Naive B cell (primary cell): ENCODE results near the gene KANK2. TPM values are rescaled to one million over a fixed set of nuclear protein-coding genes. Genes with fewer than 3 reads are reported as not detected.

Experiments
- ATAC-seq, 2 donors: fragments of 150-1000 bp; cut with Tn5 transposase; 2 replicates each; pipeline ENCODE4 v1.10.0; 2021; ENCODE audit warnings: low read depth in 2 of 2, mild to moderate bottlenecking in 2 of 2, moderate library complexity in 2 of 2
- DNase-seq: peaks from one replicate; pipeline ENCODE4 v3.0.0; 2022
- H3K27ac Mint-ChIP-seq, 6 donors: one replicate each; pipeline ENCODE4 v1.8.0; 2020 to 2022; ENCODE audit warnings: mild to moderate bottlenecking in 6 of 6, mixed read lengths in 6 of 6, moderate library complexity in 5 of 6, inconsistent platforms in 2 of 6
- H3K27me3 Mint-ChIP-seq, 3 donors: one replicate each; pipeline ENCODE4 v1.8.0; 2021 to 2022; ENCODE audit warnings: mixed read lengths in 3 of 3, mild to moderate bottlenecking in 1 of 3
- H3K36me3 Mint-ChIP-seq, 2 donors: one replicate each; pipeline ENCODE4 v1.8.0; 2020 to 2022; ENCODE audit warnings: mixed read lengths in 2 of 2, inconsistent platforms in 1 of 2, mild to moderate bottlenecking in 1 of 2
- H3K4me1 Mint-ChIP-seq, 3 donors: one replicate each; pipeline ENCODE4 v1.8.0; 2020 to 2022; ENCODE audit warnings: mixed read lengths in 3 of 3, inconsistent platforms in 1 of 3, mild to moderate bottlenecking in 1 of 3, moderate library complexity in 1 of 3
- H3K4me3 Mint-ChIP-seq, 8 donors: one replicate each; pipeline ENCODE4 v1.8.0; 2020 to 2022; ENCODE audit warnings: mild to moderate bottlenecking in 8 of 8, mixed read lengths in 8 of 8, moderate library complexity in 8 of 8, inconsistent platforms in 2 of 8
- H3K9me3 Mint-ChIP-seq, 7 donors: one replicate each; pipeline ENCODE4 v1.8.0; 2020 to 2022; ENCODE audit warnings: mixed read lengths in 7 of 7, mild to moderate bottlenecking in 5 of 7, inconsistent platforms in 2 of 7, moderate library complexity in 1 of 7
- polyA plus RNA-seq, 6 donors: library from polyadenylated mRNA; unstranded; fragments of 300-500 nt; fragmentation: Illumina TruSeq; gene quantifications; one replicate each; pipeline ENCODE4 v1.2.3, GENCODE V29; 2021; ENCODE audit warnings: low read depth in 6 of 6

KANK2 gene
- polyA plus RNA-seq, 6 donors from 2014 or later = 0.09 to 0.57 (median 0.19) TPM; not detected in 3

GRCh38 chr19:11214387-11214786 lies 17.0 kb upstream of the KANK2 start:
- Mint-ChIP-seq H3K4me1 (peaks cover 0 to 6% (median 2%) of the 10 kb centered on the region in 3 donors), H3K27me3 (peaks cover 0 to 13% (median 0%) of the 10 kb centered on the region in 3 donors), H3K9me3 (peaks cover 0 to 8% (median 2%) of the 10 kb centered on the region in 7 donors), H3K4me3 (peak overlapping the region in 1 of 8 donors; percentile 74), H3K36me3 (no peaks in the 10 kb centered on the region), H3K27ac (peak overlapping the region in 1 of 6 donors; percentile 72)
- DNase-seq (no peak), ATAC-seq (no peak)

GRCh38 chr19:11210656-11210928 lies 13.2 kb upstream of the KANK2 start:
- peaks cover 0 to 12% (median 0%) of the 10 kb centered on the region in 3 donors for H3K27me3 Mint-ChIP-seq
- H3K36me3 Mint-ChIP-seq = no peaks in the 10 kb centered on the region
- DNase-seq = no peak
- no peak overlapping the region for H3K4me3 Mint-ChIP-seq
- H3K4me1 Mint-ChIP-seq = peaks cover 9 to 11% (median 10%) of the 10 kb centered on the region in 3 donors
- H3K9me3 Mint-ChIP-seq = peaks cover 0 to 8% (median 0%) of the 10 kb centered on the region in 7 donors
- H3K27ac Mint-ChIP-seq = no peak overlapping the region
- no peak for ATAC-seq

- H3K27ac Mint-ChIP-seq = peak overlapping the region in 1 of 6 donors; percentile 89
Observed at GRCh38 chr19:11209839-11210655, 12.7 kb upstream of the KANK2 start.

GRCh38 chr19:11208561-11209471 lies 11.5 kb upstream of the KANK2 start:
- no peak for ATAC-seq
- H3K9me3 Mint-ChIP-seq = peaks cover 0 to 6% (median 0%) of the 10 kb centered on the region in 7 donors
- no peaks in the 10 kb centered on the region for H3K36me3 Mint-ChIP-seq
- no peak overlapping the region for H3K4me3 Mint-ChIP-seq
- H3K4me1 Mint-ChIP-seq = peaks cover 10 to 17% (median 16%) of the 10 kb centered on the region in 3 donors
- DNase-seq = no peak
- H3K27ac Mint-ChIP-seq = peak overlapping the region in 1 of 6 donors; percentile 21
- peaks cover 3 to 14% (median 8%) of the 10 kb centered on the region in 3 donors for H3K27me3 Mint-ChIP-seq

More at GRCh38 chr19:11209839-11210655, 12.7 kb upstream of the KANK2 start:
- H3K9me3 Mint-ChIP-seq = peaks cover 0 to 6% (median 0%) of the 10 kb centered on the region in 7 donors
- ATAC-seq (no peak), DNase-seq (no peak)
- peaks cover 10 to 11% (median 11%) of the 10 kb centered on the region in 3 donors for H3K4me1 Mint-ChIP-seq
- H3K27me3 Mint-ChIP-seq = peaks cover 0 to 7% (median under 1%) of the 10 kb centered on the region in 3 donors
- no peak overlapping the region for H3K4me3 Mint-ChIP-seq
- no peaks in the 10 kb centered on the region for H3K36me3 Mint-ChIP-seq

DNA sequence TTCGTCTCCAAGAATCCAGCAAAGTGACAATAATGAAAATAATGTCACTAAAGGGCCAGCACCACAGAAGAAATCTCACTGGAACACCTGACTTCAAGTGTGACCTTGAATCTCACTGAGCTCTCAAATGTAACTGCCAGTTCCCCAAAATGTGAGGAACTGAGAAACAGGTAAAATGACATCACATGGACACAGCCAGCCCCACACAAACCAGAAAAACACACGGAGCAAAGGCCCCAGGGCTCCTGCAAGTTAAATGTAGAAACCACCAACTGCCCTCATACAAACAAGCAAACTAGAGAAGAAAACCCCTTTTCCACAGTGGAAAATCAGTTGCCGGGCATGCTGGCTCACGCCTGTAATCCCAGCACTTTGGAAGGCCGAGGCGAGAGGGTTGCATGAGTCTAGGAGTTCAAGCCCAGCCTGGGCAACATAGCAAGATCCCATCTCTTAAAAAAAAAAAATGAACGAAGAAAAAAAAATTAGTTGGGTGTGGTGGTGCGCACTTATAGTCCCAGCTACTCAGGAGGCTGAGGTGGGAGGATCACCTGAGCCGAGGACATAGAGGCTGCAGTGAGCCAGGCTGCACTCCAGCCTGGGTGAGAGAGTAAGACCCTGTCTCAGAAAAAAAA lies 8.7 kb upstream of the KANK2 start:
- Mint-ChIP-seq H3K36me3 (no peaks in the 10 kb centered on the region), H3K9me3 (peaks cover 0 to 6% (median 0%) of the 10 kb centered on the region in 7 donors), H3K4me3 (no peak overlapping the region), H3K4me1 (peaks cover 8 to 23% (median 16%) of the 10 kb centered on the region in 3 donors), H3K27me3 (peaks cover 7 to 22% (median 18%) of the 10 kb centered on the region in 3 donors), H3K27ac (peak overlapping the region in 5 of 6 donors; percentile 3 to 96 (median 70))
- ATAC-seq = peak; percentile 87 to 90
- DNase-seq = peak; percentile 45

- peaks cover 8 to 17% (median 16%) of the 10 kb centered on the region in 3 donors for H3K4me1 Mint-ChIP-seq
- peaks cover 7 to 23% (median 22%) of the 10 kb centered on the region in 3 donors for H3K27me3 Mint-ChIP-seq
- H3K9me3 Mint-ChIP-seq = peaks cover 0 to under 1% (median 0%) of the 10 kb centered on the region in 7 donors
- H3K27ac Mint-ChIP-seq = peak overlapping the region in 4 of 6 donors; percentile 4 to 19 (median 10)
- no peak overlapping the region for H3K4me3 Mint-ChIP-seq
- H3K36me3 Mint-ChIP-seq = no peaks in the 10 kb centered on the region
- ATAC-seq (no peak), DNase-seq (no peak)
Observed at GRCh38 chr19:11204943-11205349, 7.6 kb upstream of the KANK2 start.

DNA sequence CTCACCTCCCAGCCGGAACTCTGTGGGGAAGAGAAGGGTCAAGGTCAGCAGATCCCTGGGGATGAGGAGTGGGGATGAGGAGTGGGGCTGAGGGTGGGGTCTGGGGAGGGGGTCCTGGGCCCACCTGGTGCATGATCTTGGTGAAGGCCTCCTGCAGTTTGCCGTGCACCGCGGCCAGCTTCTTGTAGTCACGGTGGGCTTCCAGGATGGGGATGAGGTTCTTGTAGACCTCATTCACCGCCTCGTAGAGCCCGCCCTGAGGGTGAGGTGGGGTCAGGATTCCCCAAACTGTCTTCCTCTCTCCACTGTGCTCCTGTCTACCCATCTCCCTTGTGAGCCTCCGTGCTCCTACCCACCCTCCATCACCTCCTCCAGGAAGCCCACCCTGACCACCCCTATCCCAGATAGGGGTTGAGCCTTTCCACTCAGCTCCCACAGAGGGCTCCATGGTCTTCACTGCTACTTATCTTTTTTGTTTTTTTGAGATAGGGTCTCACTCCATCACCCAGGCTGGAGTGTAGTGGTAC lies 6.8 kb upstream of the KANK2 start:
- Mint-ChIP-seq H3K4me3 (no peak overlapping the region), H3K27ac (peak overlapping the region in 2 of 6 donors; percentile 12 to 80), H3K4me1 (peaks cover 8 to 17% (median 16%) of the 10 kb centered on the region in 3 donors), H3K36me3 (no peaks in the 10 kb centered on the region), H3K9me3 (no peaks in the 10 kb centered on the region), H3K27me3 (peaks cover 7 to 23% (median 22%) of the 10 kb centered on the region in 3 donors)
- no peak for ATAC-seq
- no peak for DNase-seq

DNA sequence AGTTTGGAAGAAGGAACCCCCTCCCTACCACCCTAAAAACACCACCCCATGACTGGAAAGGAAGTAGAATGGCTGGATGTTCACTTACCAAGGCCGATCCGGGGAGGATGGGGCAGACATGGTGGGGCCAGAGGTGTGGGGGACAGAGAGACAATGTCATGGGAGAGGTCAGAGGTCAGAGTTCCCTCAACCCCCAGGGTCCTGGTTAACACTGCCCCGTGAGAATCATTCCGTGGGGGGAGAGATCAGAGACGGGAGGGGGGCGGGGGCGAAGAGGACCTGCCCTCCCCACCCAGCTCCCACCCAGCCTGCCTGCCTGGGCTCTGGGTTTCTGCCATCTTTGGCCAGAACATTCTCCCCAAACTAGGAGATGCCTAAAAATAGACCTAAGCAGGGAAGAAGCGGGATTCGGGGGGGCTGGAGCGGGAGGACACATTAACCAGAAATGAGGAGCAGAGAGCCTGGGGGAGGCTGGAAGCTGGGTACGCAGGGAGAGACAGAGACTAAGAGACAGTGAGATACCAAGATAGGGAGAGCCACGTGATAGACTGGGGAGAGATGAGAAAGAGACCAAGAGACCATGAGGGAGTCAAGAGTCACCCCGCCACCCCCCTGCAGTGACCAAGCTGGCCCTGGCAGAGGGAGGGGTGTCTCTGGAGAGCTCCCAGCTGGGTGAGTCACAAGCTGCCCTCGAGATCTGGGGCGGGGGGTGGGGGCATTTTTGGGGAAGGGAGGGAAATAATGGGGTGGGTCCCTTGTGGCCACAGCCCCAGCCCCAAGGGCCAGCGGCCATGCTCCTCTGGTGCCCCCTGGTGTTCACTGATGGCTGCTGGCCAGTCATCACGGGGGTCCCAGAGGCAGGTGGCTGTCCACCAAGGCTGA lies 6.1 kb upstream of the KANK2 start:
- Mint-ChIP-seq H3K4me3 (no peak overlapping the region), H3K27ac (peak overlapping the region in 2 of 6 donors; percentile 8 to 44), H3K36me3 (no peaks in the 10 kb centered on the region), H3K27me3 (peaks cover 7 to 27% (median 22%) of the 10 kb centered on the region in 3 donors), H3K9me3 (no peaks in the 10 kb centered on the region), H3K4me1 (peaks cover 8 to 17% (median 16%) of the 10 kb centered on the region in 3 donors)
- DNase-seq (peak; percentile 22), ATAC-seq (peak; percentile 27 to 41)

DNA sequence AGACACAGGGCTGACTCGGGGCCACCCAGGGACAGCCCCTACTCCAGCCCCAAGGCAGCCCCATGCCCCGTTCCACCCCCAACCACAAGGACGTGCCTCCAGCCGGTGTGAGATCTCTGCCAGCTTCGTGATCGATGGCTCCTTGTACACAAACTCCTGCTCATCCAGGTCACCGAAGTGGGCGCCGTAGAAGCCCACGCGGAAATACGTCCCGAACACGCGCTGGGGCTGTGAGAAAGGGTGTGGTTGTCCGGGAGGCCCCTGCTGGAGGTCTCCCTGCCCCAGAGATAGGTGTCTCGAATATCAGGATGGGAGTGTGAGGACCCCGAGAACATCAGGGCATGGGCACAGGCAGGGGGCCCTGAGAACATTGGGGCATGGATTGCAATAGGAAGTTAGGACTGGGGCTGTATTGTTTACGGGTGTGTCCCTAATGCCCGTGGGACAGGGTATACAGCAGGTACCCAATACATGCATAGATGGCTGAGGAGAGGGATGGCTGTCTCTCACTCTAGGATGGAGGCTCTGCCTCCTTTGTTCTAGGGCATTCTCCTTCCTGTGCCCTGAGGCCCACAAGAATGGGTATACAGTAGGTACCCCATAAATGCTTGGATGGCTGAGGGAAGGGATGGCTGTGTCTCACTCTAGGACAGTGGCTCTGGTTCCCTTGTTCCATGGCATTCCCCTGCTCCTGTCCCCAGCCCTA lies 5.3 kb upstream of the KANK2 start:
- no peaks in the 10 kb centered on the region for H3K36me3 Mint-ChIP-seq
- peaks cover 11 to 17% (median 16%) of the 10 kb centered on the region in 3 donors for H3K4me1 Mint-ChIP-seq
- H3K9me3 Mint-ChIP-seq = no peaks in the 10 kb centered on the region
- DNase-seq (no peak), ATAC-seq (no peak)
- peaks cover 7 to 28% (median 22%) of the 10 kb centered on the region in 3 donors for H3K27me3 Mint-ChIP-seq
- H3K27ac Mint-ChIP-seq = peak overlapping the region in 3 of 6 donors; percentile 15 to 44 (median 38)
- peak overlapping the region in 1 of 8 donors; percentile 35 for H3K4me3 Mint-ChIP-seq

- H3K9me3 Mint-ChIP-seq = no peaks in the 10 kb centered on the region
- peaks cover 14 to 21% (median 18%) of the 10 kb centered on the region in 3 donors for H3K4me1 Mint-ChIP-seq
- H3K27me3 Mint-ChIP-seq = peaks cover 7 to 32% (median 23%) of the 10 kb centered on the region in 3 donors
- H3K4me3 Mint-ChIP-seq = no peak overlapping the region
- no peaks in the 10 kb centered on the region for H3K36me3 Mint-ChIP-seq
- ATAC-seq (no peak), DNase-seq (no peak)
- no peak overlapping the region for H3K27ac Mint-ChIP-seq
Observed at GRCh38 chr19:11201791-11202190, 4.4 kb upstream of the KANK2 start.

- no peak for DNase-seq
- H3K9me3 Mint-ChIP-seq = no peaks in the 10 kb centered on the region
- no peaks in the 10 kb centered on the region for H3K36me3 Mint-ChIP-seq
- H3K4me1 Mint-ChIP-seq = peaks cover 17 to 24% (median 17%) of the 10 kb centered on the region in 3 donors
- H3K27ac Mint-ChIP-seq = no peak overlapping the region
- no peak for ATAC-seq
- peaks cover 7 to 40% (median 32%) of the 10 kb centered on the region in 3 donors for H3K27me3 Mint-ChIP-seq
- H3K4me3 Mint-ChIP-seq = peak overlapping the region in 1 of 8 donors; percentile 44
Observed at GRCh38 chr19:11200931-11201330, 3.6 kb upstream of the KANK2 start.
